GM12874 (cell line): ENCODE measurements around the gene BCAP31.

Experiments
- CTCF ChIP-seq: IDR thresholded peaks from 2 replicates; pipeline ENCODE4 v1.5.1; 2011; ENCODE audit warnings: low read depth, mild to moderate bottlenecking, control low read depth, low read length, moderate library complexity; ENCODE audit not compliant: insufficient read depth

The BCAP31 gene

GRCh38 chrX:153769158-153769864, 45.1 kb upstream of the BCAP31 start:
- no peak for TF ChIP-seq CTCF

- no peak for TF ChIP-seq CTCF
These were observed 44.3 kb upstream of the BCAP31 start for GRCh38 chrX:153768311-153769157.

- TF ChIP-seq CTCF: no peak
These were observed 43.5 kb upstream of the BCAP31 start for GRCh38 chrX:153767674-153768055.

GRCh38 chrX:153766871-153767673, 42.9 kb upstream of the BCAP31 start:
- no peak for TF ChIP-seq CTCF

- no peak for TF ChIP-seq CTCF
These were observed 42.1 kb upstream of the BCAP31 start for GRCh38 chrX:153766098-153766817.

GRCh38 chrX:153765138-153766079, 41.2 kb upstream of the BCAP31 start:
- no peak for TF ChIP-seq CTCF
